Pericardium fibroblast (primary cell): ENCODE data around the gene FFAR4. TPM values are rescaled to one million over a fixed set of nuclear protein-coding genes. Genes with fewer than 3 reads are reported as not detected.

Source experiments
- total RNA-seq: library from RNA; depleted of rRNA; stranded (reverse); fragments of >200 nt; gene quantifications from 2 replicates; pipeline ENCODE4 v1.2.3, GENCODE V29; 2015

The FFAR4 gene
- total RNA-seq = not detected in 2 replicates

GRCh38 chr10:93566435-93567276 lies at the start of gene FFAR4:
Gene FFAR4, plus strand, starts transcription at chr10:93566665. Its CDS starts 56 bp downstream, at chr10:93566721.

DNA sequence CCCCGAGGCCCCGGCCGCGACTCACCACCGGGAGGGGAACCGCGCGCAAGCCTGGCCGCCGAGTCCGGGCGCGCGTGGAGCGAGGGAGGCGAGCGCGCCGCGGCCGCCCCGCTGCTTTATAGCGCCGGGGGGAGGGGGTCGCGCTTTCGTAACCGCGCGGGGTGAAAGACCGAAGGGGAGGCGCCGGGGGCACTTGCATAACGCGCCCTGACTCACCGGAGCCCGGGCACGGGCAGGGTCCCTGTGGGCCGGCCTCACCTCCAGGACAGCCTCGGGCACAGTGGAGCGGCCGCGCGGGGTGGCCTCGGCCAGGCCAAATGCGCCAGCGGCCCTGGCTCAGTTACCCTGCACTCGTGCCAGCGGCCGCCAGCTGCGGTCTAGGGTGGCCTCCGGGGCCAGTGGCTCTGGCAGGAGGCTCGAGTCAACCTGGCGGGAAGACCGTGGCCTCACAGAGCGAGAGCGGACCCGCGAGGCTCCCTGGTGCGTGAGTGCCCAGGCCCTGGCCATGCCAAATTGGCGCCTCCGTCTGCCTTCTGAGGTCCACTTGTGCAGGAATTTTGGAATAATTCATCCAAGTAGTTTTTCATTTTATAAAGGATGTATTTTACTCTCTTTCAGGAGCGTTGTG lies 34.8 kb downstream of the FFAR4 start, which contains the start of gene RBP4:
RBP4 (minus strand) TSS at position 90 of the 628 bp plus-strand sequence. CDS start 207 bp downstream, outside the sequence.

GRCh38 chr10:93612311-93612710 lies 45.8 kb downstream of the FFAR4 start, which contains the start of gene PDE6C:
Gene PDE6C, plus strand, starts transcription at chr10:93612537. Its CDS starts 189 bp downstream, at chr10:93612726.

Other genes starting within 250 kb of the FFAR4 start
- gene MYOF, start 84.3 kb upstream of the FFAR4 start, total RNA-seq = 119 and 148 TPM in 2 replicates
- 0.94 and 1.9 TPM in 2 replicates for gene CEP55, start 70.1 kb upstream of the FFAR4 start, total RNA-seq
- gene RBP4, start 34.6 kb downstream of the FFAR4 start, total RNA-seq = 1.2 and 6.2 TPM in 2 replicates
- gene PDE6C, start 45.9 kb downstream of the FFAR4 start, total RNA-seq = not detected in 2 replicates
- 5.0 and 5.3 TPM in 2 replicates for gene FRA10AC1, start 135.9 kb downstream of the FFAR4 start, total RNA-seq
- not detected in 2 replicates for gene LGI1, start 191.3 kb downstream of the FFAR4 start, total RNA-seq